ENCODE results near the gene GAL3ST1.
A peak's percentile ranks its signal among the peaks of the same experiment; 100 is the strongest.

The GAL3ST1 gene

DNA sequence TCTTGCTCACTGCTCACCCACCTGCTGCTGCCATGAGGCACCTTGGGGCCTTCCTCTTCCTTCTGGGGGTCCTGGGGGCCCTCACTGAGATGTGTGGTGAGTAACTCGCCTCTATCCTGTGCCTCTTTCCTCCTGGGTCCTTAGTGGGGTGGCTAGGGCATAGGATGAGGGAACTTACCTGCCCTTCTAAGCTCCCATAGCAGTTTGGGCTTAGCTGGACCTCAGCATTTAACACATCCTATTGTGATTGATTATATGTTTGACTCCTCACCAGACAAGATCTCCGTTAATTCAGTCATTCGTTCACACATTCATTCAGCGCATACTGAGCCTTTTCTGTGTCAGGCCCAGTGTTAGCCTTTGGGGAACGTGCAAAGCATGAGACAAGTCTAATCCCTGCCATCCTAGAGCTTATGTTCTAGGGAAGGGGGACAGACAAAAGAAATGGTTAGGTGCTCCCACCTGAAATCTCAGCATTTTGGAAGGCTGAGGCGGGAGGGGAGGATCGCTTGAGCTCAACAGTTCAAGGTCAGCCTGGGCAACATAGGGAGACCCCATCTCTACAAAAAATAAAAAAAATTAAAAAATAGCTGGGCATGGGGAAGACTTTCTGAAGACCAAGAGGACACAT lies 33.0 kb upstream of the GAL3ST1 start:
- no peaks in the 10 kb centered on the region for H3K36me3 ChIP-seq (ENCODE audit: control insufficient read depth, low read length)
- H3F3A ChIP-seq (ENCODE audit: control insufficient read depth, insufficient read depth): no peaks in the 10 kb centered on the region; the same call in 1 of the 2 replicates
- TF ChIP-seq, protein P1, sequence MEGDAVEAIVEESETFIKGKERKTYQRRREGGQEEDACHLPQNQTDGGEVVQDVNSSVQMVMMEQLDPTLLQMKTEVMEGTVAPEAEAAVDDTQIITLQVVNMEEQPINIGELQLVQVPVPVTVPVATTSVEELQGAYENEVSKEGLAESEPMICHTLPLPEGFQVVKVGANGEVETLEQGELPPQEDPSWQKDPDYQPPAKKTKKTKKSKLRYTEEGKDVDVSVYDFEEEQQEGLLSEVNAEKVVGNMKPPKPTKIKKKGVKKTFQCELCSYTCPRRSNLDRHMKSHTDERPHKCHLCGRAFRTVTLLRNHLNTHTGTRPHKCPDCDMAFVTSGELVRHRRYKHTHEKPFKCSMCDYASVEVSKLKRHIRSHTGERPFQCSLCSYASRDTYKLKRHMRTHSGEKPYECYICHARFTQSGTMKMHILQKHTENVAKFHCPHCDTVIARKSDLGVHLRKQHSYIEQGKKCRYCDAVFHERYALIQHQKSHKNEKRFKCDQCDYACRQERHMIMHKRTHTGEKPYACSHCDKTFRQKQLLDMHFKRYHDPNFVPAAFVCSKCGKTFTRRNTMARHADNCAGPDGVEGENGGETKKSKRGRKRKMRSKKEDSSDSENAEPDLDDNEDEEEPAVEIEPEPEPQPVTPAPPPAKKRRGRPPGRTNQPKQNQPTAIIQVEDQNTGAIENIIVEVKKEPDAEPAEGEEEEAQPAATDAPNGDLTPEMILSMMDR (IDR thresholded peaks at IDR 0.05; ENCODE audit: low read depth, low read length, poor library complexity, severe bottlenecking): no peak
- no peak for TF ChIP-seq EZH2phosphoT487 (IDR thresholded peaks at IDR 0.05; ENCODE audit: borderline replicate concordance, low read length)
- H3K79me2 ChIP-seq (ENCODE audit: control insufficient read depth, low read length): no peaks in the 10 kb centered on the region
- H3K4me1 ChIP-seq (ENCODE audit: control insufficient read depth, low read length): peaks cover 51% of the 10 kb centered on the region
- no peaks in the 10 kb centered on the region for H3K9me2 ChIP-seq (replicated peaks; ENCODE audit: control insufficient read depth, low read length)
- no peaks in the 10 kb centered on the region for H4K20me1 ChIP-seq (ENCODE audit: control insufficient read depth, insufficient read depth, low read depth, low read length)
- H3K9me3 ChIP-seq (ENCODE audit: control insufficient read depth, insufficient read depth, low read length): no peaks in the 10 kb centered on the region
- peak overlapping the region; percentile 58 for H3K4me3 ChIP-seq (ENCODE audit: low read length)
- no peaks in the 10 kb centered on the region for H3K27me3 ChIP-seq (ENCODE audit: control insufficient read depth, low read length)
- H3K4me2 ChIP-seq (ENCODE audit: low read length): peak overlapping the region; percentile 70
- H3K27ac ChIP-seq (ENCODE audit: low read depth, low read length): no peak overlapping the region

GRCh38 chr22:30606455-30607299 lies 32.2 kb upstream of the GAL3ST1 start, which contains the start of gene TCN2:
TCN2 (plus strand) TSS chr22:30607174; CDS start chr22:30607332, 158 bp downstream.
- no peaks in the 10 kb centered on the region for H3K36me3 ChIP-seq (ENCODE audit: control insufficient read depth, low read length)
- no peaks in the 10 kb centered on the region for H3K9me2 ChIP-seq (replicated peaks; ENCODE audit: control insufficient read depth, low read length)
- H3K9me3 ChIP-seq (ENCODE audit: control insufficient read depth, insufficient read depth, low read length): no peaks in the 10 kb centered on the region
- H3K4me2 ChIP-seq (ENCODE audit: low read length): peak within 1 kb of the TSS; percentile 70
- H3F3A ChIP-seq (ENCODE audit: control insufficient read depth, insufficient read depth): no peaks in the 10 kb centered on the region; the same call in 1 of the 2 replicates
- H3K79me2 ChIP-seq (ENCODE audit: control insufficient read depth, low read length): no peaks in the 10 kb centered on the region
- H3K4me1 ChIP-seq (ENCODE audit: control insufficient read depth, low read length): peaks cover 51% of the 10 kb centered on the region
- peak within 1 kb of the TSS; percentile 58 for H3K4me3 ChIP-seq (ENCODE audit: low read length)
- H3K27me3 ChIP-seq (ENCODE audit: control insufficient read depth, low read length): no peaks in the 10 kb centered on the region
- H3K27ac ChIP-seq (ENCODE audit: low read depth, low read length): no peak within 1 kb of the TSS
- no peak for TF ChIP-seq EZH2phosphoT487 (IDR thresholded peaks at IDR 0.05; ENCODE audit: borderline replicate concordance, low read length)
- TF ChIP-seq, protein P1 (IDR thresholded peaks at IDR 0.05; ENCODE audit: low read depth, low read length, poor library complexity, severe bottlenecking): no peak
- no peaks in the 10 kb centered on the region for H4K20me1 ChIP-seq (ENCODE audit: control insufficient read depth, insufficient read depth, low read depth, low read length)

DNA sequence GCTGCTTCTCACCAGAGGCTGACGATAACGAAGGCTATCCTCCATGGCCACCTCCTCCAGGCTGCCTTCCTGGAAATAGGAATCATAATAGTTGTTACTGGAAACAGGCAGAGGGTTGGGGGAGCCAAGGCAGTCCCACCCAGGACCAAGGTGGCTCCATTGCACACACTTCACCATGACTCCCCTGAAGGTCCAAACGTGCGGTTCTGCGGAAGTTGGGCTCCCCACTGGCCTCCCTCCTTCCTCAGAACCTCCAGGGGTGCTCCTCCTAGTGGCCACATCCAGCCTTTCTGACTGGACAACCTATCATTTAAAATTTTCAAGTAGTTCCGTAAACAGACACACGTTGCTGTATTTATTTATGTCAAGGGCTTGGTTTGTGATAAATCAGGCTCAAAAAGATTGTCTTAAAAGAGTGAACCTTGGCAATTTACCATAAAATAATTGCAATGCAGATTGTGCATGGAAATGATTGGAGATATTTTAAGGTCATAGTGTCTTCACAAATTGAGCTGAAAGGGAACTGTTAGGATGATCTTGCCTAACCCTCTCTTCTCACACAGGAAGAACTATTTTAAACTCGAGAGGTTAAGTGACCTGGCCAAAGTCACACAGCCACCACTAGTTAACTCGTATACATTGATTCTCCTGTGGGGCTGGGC lies 31.1 kb upstream of the GAL3ST1 start:
- peaks cover 51% of the 10 kb centered on the region for H3K4me1 ChIP-seq (ENCODE audit: control insufficient read depth, low read length)
- no peaks in the 10 kb centered on the region for H3K9me3 ChIP-seq (ENCODE audit: control insufficient read depth, insufficient read depth, low read length)
- H3K4me3 ChIP-seq (ENCODE audit: low read length): peak overlapping the region; percentile 37
- no peaks in the 10 kb centered on the region for H3K36me3 ChIP-seq (ENCODE audit: control insufficient read depth, low read length)
- H3K27ac ChIP-seq (ENCODE audit: low read depth, low read length): no peak overlapping the region
- H3K27me3 ChIP-seq (ENCODE audit: control insufficient read depth, low read length): no peaks in the 10 kb centered on the region
- H3K4me2 ChIP-seq (ENCODE audit: low read length): peak overlapping the region; percentile 70
- H3K9me2 ChIP-seq (replicated peaks; ENCODE audit: control insufficient read depth, low read length): no peaks in the 10 kb centered on the region
- H4K20me1 ChIP-seq (ENCODE audit: control insufficient read depth, insufficient read depth, low read depth, low read length): no peaks in the 10 kb centered on the region
- H3F3A ChIP-seq (ENCODE audit: control insufficient read depth, insufficient read depth): peaks cover 2% of the 10 kb centered on the region; the same call in 1 of the 2 replicates
- TF ChIP-seq, protein P1 (IDR thresholded peaks at IDR 0.05; ENCODE audit: low read depth, low read length, poor library complexity, severe bottlenecking): peak; percentile 89
- TF ChIP-seq EZH2phosphoT487 (IDR thresholded peaks at IDR 0.05; ENCODE audit: borderline replicate concordance, low read length): no peak
- no peaks in the 10 kb centered on the region for H3K79me2 ChIP-seq (ENCODE audit: control insufficient read depth, low read length)
